Activated CD4-positive, alpha-beta T cell treated with anti-CD3 and anti-CD28 coated beads for 48 hours (primary cell): ENCODE results near the gene COA8.
A peak's percentile ranks its signal among the peaks of the same experiment; 100 is the strongest.

ENCODE experiments used
- DNase-seq: peaks from one replicate; pipeline ENCODE4 v3.0.0-alpha.2; 2020

COA8 gene

DNA sequence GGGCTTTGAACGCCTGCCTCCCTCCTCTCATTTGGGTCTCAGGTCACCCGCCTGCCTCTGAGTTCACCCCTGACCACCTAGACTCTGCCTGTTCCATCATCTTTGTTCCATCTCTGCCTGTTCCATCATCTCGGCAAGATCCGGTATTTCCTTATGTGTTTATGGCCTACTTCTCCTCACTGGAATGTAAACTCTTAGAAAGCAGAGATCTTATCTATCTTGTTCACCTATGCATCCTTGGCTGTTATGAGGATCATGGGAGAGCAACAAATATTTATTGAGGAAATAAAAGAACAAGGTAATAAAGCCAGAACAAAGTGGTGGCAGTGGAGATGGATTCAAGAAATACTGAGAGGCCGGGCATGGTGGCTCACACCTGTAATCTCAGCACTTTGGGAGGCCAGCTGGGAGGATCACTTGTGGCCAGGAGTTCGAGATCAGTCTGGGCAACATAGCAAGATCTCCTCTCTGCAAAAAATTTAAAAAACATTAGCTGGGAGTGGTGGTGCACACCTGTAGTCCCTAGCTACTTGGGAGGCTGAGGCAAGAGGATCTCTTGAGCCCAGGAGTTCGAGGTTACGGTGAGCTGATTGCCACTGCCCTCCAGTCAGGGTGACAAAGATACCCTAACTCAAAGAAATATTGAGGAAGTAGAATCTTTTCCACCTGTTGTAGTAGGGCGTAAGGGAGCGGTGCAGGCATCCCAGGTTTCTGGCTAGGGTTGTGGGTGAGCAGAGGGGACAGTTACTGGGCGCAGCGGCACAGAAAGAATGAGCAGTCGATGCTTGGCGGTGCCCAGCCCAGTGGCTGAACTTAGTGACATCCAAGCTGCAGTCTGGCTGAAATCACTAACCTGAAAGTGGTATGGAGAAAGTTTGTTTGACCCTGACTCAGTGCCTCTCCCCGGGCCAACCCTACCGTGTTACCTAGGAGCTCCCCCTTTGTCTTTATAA is 64.6 kb downstream of the COA8 start:
- no peak for DNase-seq

DNA sequence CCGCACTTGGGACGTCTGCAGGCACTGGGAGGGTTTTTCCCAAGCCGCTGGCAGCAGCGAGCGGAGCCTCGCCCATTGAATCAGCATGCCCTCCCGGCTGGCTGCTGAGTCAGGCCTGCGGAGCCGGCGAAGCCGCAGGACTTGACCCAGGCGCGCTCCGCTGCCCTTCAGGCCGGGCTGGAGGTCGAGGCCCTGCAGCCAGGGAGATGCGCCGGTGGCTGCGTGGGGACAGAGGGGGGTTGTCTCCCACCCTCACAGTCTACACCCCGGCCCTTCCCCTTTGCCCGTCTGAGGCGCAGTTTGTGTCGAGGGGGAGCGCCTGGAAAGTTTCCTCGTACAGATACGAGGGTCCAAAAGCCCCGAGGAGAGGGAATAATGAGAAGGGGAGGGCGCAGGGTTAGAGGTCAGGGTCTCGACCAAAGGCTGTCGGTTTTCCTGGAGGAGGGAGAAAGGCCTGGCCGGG is 65.5 kb downstream of the COA8 start:
- peak; percentile 41 for DNase-seq

DNA sequence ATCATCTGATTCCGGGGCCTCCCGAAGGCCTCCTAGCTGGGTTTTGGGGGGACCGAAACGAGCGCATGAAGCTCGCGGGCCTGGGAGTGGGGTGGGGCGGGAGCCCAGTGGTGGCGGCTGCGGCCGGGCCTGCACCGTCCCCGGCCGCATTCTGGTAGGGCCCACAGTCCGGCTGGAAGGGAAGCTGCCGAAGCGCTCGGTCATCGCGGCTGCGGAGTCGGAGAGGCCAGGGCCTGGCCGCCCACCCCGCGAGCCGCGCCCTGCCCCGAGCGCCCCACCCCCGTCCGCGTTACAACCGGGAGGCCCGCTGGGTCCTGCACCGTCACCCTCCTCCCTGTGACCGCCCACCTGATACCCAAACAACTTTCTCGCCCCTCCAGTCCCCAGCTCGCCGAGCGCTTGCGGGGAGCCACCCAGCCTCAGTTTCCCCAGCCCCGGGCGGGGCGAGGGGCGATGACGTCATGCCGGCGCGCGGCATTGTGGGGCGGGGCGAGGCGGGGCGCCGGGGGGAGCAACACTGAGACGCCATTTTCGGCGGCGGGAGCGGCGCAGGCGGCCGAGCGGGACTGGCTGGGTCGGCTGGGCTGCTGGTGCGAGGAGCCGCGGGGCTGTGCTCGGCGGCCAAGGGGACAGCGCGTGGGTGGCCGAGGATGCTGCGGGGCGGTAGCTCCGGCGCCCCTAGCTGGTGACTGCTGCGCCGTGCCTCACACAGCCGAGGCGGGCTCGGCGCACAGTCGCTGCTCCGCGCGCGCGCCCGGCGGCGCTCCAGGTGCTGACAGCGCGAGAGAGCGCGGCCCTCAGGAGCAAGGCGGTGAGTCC is 66.1 kb downstream of the COA8 start, which contains the start of gene KLC1:
Gene KLC1, plus strand, starts transcription at position 528 of the 819 bp plus-strand sequence. CDS start 25,354 bp downstream, outside the sequence.
- peak; percentile 90 for DNase-seq

DNA sequence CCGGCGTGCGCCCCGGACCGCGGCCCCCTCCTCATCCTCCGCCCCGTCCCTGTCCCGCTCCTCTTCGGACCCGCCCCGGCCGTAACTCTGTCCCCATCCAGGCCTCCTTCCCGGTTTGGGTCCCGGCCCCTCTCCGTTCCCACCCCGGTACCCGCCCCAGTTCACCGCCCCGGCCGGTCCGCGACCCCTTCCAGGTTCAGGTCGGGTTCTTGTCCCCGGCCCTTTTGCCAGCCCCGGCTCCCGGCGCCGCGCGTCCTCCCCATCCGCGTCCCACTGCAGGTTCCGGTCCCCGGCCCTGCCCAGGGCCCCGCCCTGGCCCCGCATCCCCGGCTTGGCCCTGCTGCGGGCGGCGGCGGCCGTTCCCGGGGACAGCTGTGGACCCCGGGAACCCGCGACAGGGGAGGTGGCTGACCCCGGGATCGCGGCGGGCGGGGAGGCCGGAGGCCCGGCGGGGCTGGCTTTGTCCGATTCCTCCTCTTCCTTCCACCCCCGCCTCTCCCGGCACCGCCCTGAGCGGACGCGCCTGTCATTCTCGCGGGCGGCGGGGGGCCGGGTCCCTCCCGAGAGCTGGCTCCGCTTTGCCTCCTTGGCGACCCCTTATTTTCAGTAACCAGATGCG is 66.9 kb downstream of the COA8 start:
- DNase-seq = peak; percentile 71

DNA sequence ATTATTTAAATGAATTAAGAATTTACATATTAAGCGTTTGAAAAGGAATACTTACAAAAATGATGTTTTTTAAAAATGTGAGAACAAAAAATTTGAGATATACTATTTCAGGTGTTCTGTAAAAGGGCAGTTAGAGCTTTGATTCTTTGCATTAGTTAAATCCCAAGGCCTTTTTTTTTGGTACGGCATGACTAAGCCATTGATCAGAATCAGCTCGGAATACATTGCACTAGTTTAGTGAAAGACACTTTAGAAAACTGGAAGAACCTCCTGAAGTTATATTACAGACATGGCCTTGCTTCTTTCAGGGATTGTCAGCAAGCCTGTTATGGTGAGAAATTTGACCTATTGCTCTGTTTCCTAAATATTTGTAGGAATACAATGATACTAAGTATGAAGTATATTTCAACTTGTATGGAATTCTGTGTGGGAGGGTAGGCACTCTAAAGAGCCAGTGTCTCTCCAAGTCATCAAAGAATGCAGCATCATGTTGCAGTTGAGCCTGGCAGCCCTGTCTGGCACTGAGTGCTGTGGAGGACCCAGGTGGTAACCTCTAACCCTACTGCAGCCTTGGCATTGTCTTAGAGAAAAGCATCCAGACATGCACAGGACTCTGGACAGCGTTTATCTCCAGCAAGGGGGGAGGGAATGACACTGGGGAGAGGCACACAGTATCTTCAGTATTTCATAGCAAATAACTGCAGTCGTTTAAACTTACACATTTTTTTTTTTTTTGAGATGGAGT is 67.8 kb downstream of the COA8 start:
- DNase-seq = no peak

DNA sequence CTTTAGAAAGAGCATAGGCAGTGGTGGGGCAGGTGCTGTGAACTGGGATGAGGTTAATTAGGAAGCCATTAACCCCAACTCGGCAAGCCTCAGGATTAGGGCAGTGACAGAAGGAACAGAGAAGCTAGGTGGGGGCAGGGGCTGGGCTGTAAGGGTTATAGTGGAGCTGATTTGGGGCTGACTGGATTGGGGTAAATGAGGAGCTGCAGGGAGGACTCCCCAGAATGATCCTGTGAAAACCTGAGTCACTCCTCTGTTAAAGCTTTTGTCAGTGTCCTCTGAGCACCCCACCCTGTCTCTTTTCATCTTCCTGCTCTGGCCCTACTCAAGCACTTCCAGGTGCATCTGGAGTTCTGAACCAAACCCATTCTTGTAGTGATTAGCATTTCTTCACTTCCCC is 70.6 kb downstream of the COA8 start:
- no peak for DNase-seq

DNA sequence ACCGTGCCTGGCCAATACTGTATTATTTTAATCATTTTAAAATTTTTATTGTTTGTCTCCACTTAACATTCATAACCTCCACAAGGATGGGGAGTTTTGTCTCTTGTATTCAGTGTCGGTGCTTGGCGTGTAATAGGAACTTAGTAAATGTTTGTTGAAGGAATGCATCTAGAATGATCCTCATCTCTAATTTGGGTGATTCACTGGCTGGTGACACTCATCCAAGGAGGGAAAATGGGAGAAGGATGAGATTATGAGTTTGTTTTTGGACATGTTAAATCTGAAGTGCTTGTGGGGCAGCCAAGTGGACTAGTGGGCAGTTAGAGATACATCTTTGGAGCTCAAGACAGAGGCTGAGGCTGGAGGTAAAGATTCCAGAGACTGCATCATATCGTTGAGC is 71.4 kb downstream of the COA8 start:
- no peak for DNase-seq

DNA sequence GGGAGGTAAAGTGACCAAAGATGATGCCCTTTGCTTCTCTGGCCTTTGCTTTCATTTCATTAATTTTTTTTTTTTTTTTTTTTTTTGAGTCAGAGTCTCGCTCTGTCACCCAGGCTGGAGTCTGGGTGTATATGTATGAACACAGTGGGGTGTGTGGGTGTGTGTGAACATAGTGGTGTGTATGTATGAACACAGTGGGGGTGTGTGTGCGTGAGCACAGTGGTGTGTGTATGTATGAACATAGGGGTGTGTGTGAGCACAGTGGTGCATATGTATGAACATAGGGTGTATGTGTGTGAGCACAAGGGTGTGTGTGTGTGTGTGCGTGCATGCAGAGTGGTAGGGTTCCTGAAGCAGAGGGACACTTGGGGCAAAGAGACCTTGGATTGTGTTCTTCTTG is 75.8 kb downstream of the COA8 start:
- DNase-seq = no peak
